GM12892 (cell line): ENCODE results near the gene AKAP13.

ENCODE experiments used
- POLR2A ChIP-seq: IDR thresholded peaks from 2 replicates; pipeline ENCODE4 v1.6.1; 2011; ENCODE audit warnings: low read depth, low read length, control low read depth
- POLR2AphosphoS5 ChIP-seq: IDR thresholded peaks from 2 replicates; pipeline ENCODE4 v1.6.1; 2011; ENCODE audit warnings: low read depth, low read length, control low read depth
- TAF1 ChIP-seq: IDR thresholded peaks from 2 replicates; pipeline ENCODE4 v1.6.1; 2011; ENCODE audit warnings: low read depth, mild to moderate bottlenecking, control low read depth, low read length, borderline replicate concordance

DNA sequence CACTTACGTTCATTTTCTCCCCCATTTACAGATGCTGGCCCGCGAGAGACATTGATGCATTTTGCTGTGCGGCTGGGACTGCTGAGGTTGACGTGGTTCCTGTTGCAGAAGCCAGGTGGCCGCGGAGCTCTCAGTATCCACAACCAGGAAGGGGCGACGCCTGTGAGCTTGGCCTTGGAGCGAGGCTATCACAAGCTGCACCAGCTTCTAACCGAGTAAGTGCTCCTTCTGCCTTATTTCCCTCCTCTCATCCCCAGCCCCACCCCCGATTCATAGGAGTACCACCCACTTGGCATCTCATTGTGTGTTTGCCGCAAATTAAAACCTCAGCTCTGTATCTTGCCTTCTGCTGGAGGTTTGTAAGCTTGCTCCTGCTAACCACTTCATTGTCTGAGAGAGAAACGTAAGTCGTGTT is 163.3 kb downstream of the AKAP13 start:
- TF ChIP-seq POLR2A (no peak), POLR2AphosphoS5 (no peak), TAF1 (no peak)
